SU-DHL-6 (cell line): ENCODE results near the gene TDRD9.

Experiments
- H2AFZ ChIP-seq: fragments of 200-600 bp; sonication (generic); 2 replicates; pipeline ENCODE4 v1.6.1; 2014; ENCODE audit warnings: low read depth, mild to moderate bottlenecking, moderate library complexity, mixed read lengths, antibody characterized with exemption, low read length; ENCODE audit not compliant: severe bottlenecking
- H3F3A ChIP-seq: fragments of 200-600 bp; shearing (Covaris generic); 2 replicates; pipeline ENCODE4 v1.6.0; 2016; ENCODE audit warnings: antibody characterized with exemption, mild to moderate bottlenecking; ENCODE audit not compliant: insufficient read depth
- H3K27ac ChIP-seq: fragments of 200-600 bp; sonication (generic); 2 replicates; pipeline ENCODE4 v1.5.1; 2016; ENCODE audit warnings: low read depth, mild to moderate bottlenecking, low read length, moderate library complexity, mixed read lengths
- H3K27me3 ChIP-seq: fragments of 200-600 bp; sonication (generic), shearing (Covaris generic); 2 replicates; pipeline ENCODE4 v1.6.0; 2014; ENCODE audit warnings: mild to moderate bottlenecking, low read length
- H3K36me3 ChIP-seq: fragments of 200-600 bp; sonication (generic); 2 replicates; pipeline ENCODE4 v1.6.1; 2014; ENCODE audit warnings: mild to moderate bottlenecking, low read length, mixed read lengths
- H3K4me2 ChIP-seq: fragments of 300-600, 200-600 bp; shearing (Covaris generic), sonication (generic); 2 replicates; pipeline ENCODE4 v1.6.0; 2014; ENCODE audit warnings: low read length, low read depth, mild to moderate bottlenecking; ENCODE audit not compliant: poor library complexity, severe bottlenecking
- H3K4me3 ChIP-seq: fragments of 200-600 bp; sonication (generic); 2 replicates; pipeline ENCODE4 v1.5.1; 2014; ENCODE audit warnings: antibody characterized with exemption, low read length, mild to moderate bottlenecking, mixed read lengths; ENCODE audit not compliant: insufficient read depth, poor library complexity, severe bottlenecking
- H3K79me2 ChIP-seq: fragments of 200-600 bp; sonication (generic); 2 replicates; pipeline ENCODE4 v1.6.1; 2014; ENCODE audit warnings: mild to moderate bottlenecking, low read length, moderate library complexity; ENCODE audit not compliant: insufficient read depth
- H3K9ac ChIP-seq: fragments of 200-600 bp; sonication (generic); 2 replicates; pipeline ENCODE4 v1.7.0; 2014; ENCODE audit warnings: mild to moderate bottlenecking, low read length
- H3K9me2 ChIP-seq: fragments of 200-600 bp; sonication (generic); replicated peaks from 2 replicates; pipeline ENCODE4 v1.6.1; 2014; ENCODE audit warnings: low read length; ENCODE audit not compliant: insufficient read depth
- H3K9me3 ChIP-seq: fragments of 200-600 bp; sonication (generic); 2 replicates; pipeline ENCODE4 v1.6.1; 2014; ENCODE audit warnings: low read length, mixed read lengths; ENCODE audit not compliant: insufficient read depth
- H4K20me1 ChIP-seq: fragments of 200-600 bp; sonication (generic); 2 replicates; pipeline ENCODE4 v1.6.1; 2014; ENCODE audit warnings: low read depth, mild to moderate bottlenecking, antibody characterized with exemption, low read length, moderate library complexity, mixed read lengths
- EZH2phosphoT487 ChIP-seq: fragments of 200-600 bp; sonication (generic), shearing (Covaris generic); conservative IDR thresholded peaks from 2 replicates; pipeline ENCODE4 v1.6.1; 2018; ENCODE audit warnings: mild to moderate bottlenecking, antibody characterized with exemption, low read length, moderate library complexity, mixed read lengths
- TF ChIP-seq, protein P1 (sequence below): fragments of 200-600 bp; sonication (generic); IDR thresholded peaks from one replicate; pipeline ENCODE4 v1.5.1; 2017; ENCODE audit warnings: antibody characterized with exemption, mild to moderate bottlenecking, low read length, moderate library complexity; ENCODE audit not compliant: insufficient read depth, poor library complexity, severe bottlenecking

TDRD9 gene

DNA sequence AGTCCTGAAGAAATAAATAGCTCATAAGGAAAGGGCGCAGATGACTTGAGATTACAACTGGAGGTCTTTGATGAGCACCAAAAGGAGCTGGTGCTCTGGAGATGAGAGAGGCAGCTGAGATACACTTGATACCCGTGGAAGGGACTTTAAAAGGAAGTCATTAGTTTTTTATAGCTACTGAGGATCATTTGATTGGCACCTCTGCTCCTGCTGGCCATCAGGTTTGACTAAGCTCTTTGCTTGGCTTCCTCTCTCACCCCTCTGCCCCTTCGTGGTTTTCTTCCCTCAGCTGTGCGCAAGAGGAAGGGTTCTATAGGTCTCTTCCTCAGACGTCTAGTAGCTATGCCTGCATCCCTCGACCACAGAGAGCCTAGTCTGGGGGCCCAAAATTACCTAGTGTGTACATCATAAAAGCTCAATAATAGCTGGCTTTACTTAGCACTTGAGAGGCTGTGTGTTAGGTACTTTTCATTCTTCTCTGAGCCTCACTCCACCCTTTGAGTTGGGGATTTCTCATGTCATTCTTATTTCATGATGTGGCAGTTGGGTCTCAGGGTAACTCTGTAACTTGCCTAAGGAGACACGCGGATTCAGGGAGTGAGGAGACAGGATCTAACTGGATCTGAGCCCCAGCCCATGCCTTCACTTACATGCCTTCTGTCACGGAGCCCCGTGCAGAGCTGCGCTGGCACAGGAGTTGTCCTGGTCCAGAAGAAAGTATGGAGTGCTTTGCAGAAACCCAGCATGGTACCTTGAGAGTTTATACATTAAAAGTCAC is 88.8 kb downstream of the TDRD9 start:
- H3K36me3 ChIP-seq, result no peaks in the 10 kb centered on the region

GRCh38 chr14:104019029-104019428 is 90.8 kb downstream of the TDRD9 start:
- no peaks in the 10 kb centered on the region for H4K20me1 ChIP-seq
- no peaks in the 10 kb centered on the region for H3K9me2 ChIP-seq
- no peak overlapping the region for H3K4me3 ChIP-seq
- no peaks in the 10 kb centered on the region for H3F3A ChIP-seq
- H3K27me3 ChIP-seq, result no peaks in the 10 kb centered on the region
- H3K79me2 ChIP-seq, result no peaks in the 10 kb centered on the region
- H3K27ac ChIP-seq, result no peak overlapping the region
- no peak overlapping the region for H3K9ac ChIP-seq
- H3K9me3 ChIP-seq, result no peaks in the 10 kb centered on the region
- H2AFZ ChIP-seq, result no peak overlapping the region
- no peaks in the 10 kb centered on the region for H3K36me3 ChIP-seq
- TF ChIP-seq EZH2phosphoT487, result no peak
- TF ChIP-seq, protein P1, sequence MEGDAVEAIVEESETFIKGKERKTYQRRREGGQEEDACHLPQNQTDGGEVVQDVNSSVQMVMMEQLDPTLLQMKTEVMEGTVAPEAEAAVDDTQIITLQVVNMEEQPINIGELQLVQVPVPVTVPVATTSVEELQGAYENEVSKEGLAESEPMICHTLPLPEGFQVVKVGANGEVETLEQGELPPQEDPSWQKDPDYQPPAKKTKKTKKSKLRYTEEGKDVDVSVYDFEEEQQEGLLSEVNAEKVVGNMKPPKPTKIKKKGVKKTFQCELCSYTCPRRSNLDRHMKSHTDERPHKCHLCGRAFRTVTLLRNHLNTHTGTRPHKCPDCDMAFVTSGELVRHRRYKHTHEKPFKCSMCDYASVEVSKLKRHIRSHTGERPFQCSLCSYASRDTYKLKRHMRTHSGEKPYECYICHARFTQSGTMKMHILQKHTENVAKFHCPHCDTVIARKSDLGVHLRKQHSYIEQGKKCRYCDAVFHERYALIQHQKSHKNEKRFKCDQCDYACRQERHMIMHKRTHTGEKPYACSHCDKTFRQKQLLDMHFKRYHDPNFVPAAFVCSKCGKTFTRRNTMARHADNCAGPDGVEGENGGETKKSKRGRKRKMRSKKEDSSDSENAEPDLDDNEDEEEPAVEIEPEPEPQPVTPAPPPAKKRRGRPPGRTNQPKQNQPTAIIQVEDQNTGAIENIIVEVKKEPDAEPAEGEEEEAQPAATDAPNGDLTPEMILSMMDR, result no peak
- H3K4me2 ChIP-seq, result no peak overlapping the region

More for the DNA sequence above, 88.8 kb downstream of the TDRD9 start:
- Histone ChIP-seq H3K9me3 (no peaks in the 10 kb centered on the region), H3K79me2 (no peaks in the 10 kb centered on the region), H3K27me3 (no peaks in the 10 kb centered on the region), H3K9ac (no peak overlapping the region), H3K9me2 (no peaks in the 10 kb centered on the region), H4K20me1 (no peaks in the 10 kb centered on the region), H3K4me3 (no peak overlapping the region), H3K4me2 (no peak overlapping the region), H3F3A (no peaks in the 10 kb centered on the region), H2AFZ (no peak overlapping the region), H3K27ac (no peak overlapping the region)
- TF ChIP-seq, protein P1, result no peak
- TF ChIP-seq EZH2phosphoT487, result no peak

- Histone ChIP-seq H3F3A (no peaks in the 10 kb centered on the region), H3K4me2 (no peak overlapping the region), H3K27ac (no peak overlapping the region), H3K36me3 (no peaks in the 10 kb centered on the region), H3K4me3 (no peak overlapping the region), H4K20me1 (no peaks in the 10 kb centered on the region), H3K79me2 (no peaks in the 10 kb centered on the region), H3K27me3 (no peaks in the 10 kb centered on the region), H2AFZ (no peak overlapping the region), H3K9ac (no peak overlapping the region), H3K9me3 (no peaks in the 10 kb centered on the region), H3K9me2 (no peaks in the 10 kb centered on the region)
- TF ChIP-seq, protein P1, result no peak
- no peak for TF ChIP-seq EZH2phosphoT487
Measured at GRCh38 chr14:104019806-104020205, 91.5 kb downstream of the TDRD9 start.
